Measurements from ENCODE around the gene CRMP1.
A peak's percentile ranks its signal among the peaks of the same experiment; 100 is the strongest.

CRMP1 gene

DNA sequence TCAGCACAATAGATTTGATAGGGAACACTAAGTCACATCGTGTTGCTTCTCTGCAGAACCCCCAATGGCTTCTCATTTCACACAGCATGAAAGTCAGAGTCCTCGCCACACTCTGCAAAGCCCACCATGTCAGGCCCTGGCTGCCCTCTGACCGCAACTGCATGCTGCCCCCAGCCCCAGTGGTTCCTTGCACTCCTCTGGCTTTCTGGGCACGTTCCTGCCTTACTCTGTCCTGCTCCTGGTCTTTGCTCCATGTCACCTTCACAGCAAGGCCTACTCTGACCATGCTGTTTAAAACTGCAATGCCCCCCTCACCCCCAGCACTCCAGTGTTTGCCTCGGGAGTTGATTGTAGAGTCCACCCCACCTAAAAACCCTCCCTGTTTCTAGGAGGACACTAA, 103.7 kb downstream of the CRMP1 start:
- TF ChIP-seq CTCF (IDR thresholded peaks at IDR 0.05; ENCODE audit: low read depth, low read length) = no peak
- no peak overlapping the region for H3K4me3 ChIP-seq (ENCODE audit: low read depth, low read length)
- DNase-seq (ENCODE audit: low read depth, low spot score) = no peak
- in situ Hi-C loops (cut with HindIII; ENCODE audit: low sequenced_read_pairs) = no loop called here

DNA sequence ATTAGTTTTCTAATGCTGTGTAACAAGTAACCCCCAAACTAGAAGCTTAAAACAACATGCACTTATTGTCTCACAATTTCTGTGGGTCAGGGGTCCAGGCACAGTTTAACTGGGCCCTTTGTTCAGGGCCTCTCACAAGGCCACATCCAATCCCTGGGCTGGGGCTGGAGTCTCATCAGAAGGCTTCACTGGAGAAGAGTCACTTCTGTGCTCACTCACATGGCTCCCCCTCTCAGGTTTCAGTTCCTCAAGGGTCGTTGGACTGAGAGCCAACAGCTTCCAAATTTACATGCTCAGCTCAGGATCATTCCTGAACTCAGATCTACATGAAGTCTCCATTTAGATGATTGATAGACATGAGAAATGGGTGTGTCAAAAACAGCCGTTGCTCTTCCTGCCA, 104.7 kb downstream of the CRMP1 start:
- no peak overlapping the region for H3K4me3 ChIP-seq (ENCODE audit: low read depth, low read length)
- no peak for DNase-seq (ENCODE audit: low read depth, low spot score)
- TF ChIP-seq CTCF (IDR thresholded peaks at IDR 0.05; ENCODE audit: low read depth, low read length) = no peak
- in situ Hi-C loops (cut with HindIII; ENCODE audit: low sequenced_read_pairs) = no loop called here

GRCh38 chr4:5787311-5787710, 105.6 kb downstream of the CRMP1 start:
- DNase-seq (ENCODE audit: low read depth, low spot score) = no peak
- H3K4me3 ChIP-seq (ENCODE audit: low read depth, low read length) = no peak overlapping the region
- in situ Hi-C loops (cut with HindIII; ENCODE audit: low sequenced_read_pairs) = no loop called here
- TF ChIP-seq CTCF (IDR thresholded peaks at IDR 0.05; ENCODE audit: low read depth, low read length) = no peak

GRCh38 chr4:5785806-5786680, 106.8 kb downstream of the CRMP1 start:
- in situ Hi-C loops (cut with HindIII; ENCODE audit: low sequenced_read_pairs) = no loop called here
- no peak for TF ChIP-seq CTCF (IDR thresholded peaks at IDR 0.05; ENCODE audit: low read depth, low read length)
- no peak overlapping the region for H3K4me3 ChIP-seq (ENCODE audit: low read depth, low read length)
- peak; percentile 65 for DNase-seq (ENCODE audit: low read depth, low spot score)

DNA sequence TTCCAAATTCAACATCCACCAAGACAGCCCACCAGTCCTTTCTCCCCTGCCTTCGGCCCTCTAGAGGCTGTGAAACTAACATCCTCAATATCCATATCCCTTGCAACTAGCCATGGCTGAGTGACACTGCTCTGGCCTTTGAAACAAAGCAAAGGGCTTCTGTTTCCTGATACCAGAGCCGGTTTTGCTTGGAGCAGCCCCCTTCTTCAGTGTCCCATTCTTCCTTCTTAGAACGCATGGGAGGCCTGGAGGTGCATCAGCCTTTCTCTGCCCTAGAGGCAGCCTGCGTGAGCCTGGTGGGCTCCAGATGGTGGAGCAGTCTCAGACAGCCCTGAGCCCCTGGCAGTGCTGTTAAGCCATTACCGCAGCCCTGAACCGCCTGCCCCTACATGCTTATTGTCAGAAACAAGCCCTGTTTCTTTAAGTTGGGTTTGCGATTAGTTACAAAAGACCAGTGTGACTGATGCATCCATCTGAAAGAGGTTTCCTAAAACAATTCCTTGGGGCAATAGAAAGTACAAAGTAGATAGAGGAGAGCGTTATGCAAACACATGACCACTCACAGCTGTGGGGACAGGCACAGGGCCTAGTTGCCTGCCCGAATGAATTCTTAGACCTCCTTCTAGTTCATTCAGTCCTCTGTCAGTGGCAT, 107.8 kb downstream of the CRMP1 start:
- no peak overlapping the region for H3K4me3 ChIP-seq (ENCODE audit: low read depth, low read length)
- in situ Hi-C loops (cut with HindIII; ENCODE audit: low sequenced_read_pairs) = no loop called here
- TF ChIP-seq CTCF (IDR thresholded peaks at IDR 0.05; ENCODE audit: low read depth, low read length) = peak; percentile 15
- no peak for DNase-seq (ENCODE audit: low read depth, low spot score)

- no peak overlapping the region for H3K4me3 ChIP-seq (ENCODE audit: low read depth, low read length)
- in situ Hi-C loops (cut with HindIII; ENCODE audit: low sequenced_read_pairs) = no loop called here
- no peak for TF ChIP-seq CTCF (IDR thresholded peaks at IDR 0.05; ENCODE audit: low read depth, low read length)
- DNase-seq (ENCODE audit: low read depth, low spot score) = no peak
These were observed 108.9 kb downstream of the CRMP1 start for GRCh38 chr4:5784021-5784420.

Data from astrocyte of the spinal cord (primary cell).